HG02970 (cell line): Measurements from ENCODE around the gene ZNHIT6.
"Not testable (repeated sequence)": the region's sequence is repeated elsewhere in the genome, so short reads cannot be mapped to it uniquely, and the experiment has no call there.

Experiments
- ATAC-seq: cut with Tn5 transposase; IDR thresholded peaks from one replicate; pipeline ENCODE4 v1.9.1; 2021; ENCODE audit warnings: mild to moderate bottlenecking, moderate library complexity, moderate number of reproducible peaks; ENCODE audit not compliant: unreplicated experiment, low FRiP score

Gene ZNHIT6

GRCh38 chr1:85672031-85672660, 36.1 kb downstream of the ZNHIT6 start:
- ATAC-seq, result no peak

GRCh38 chr1:85665932-85666331, 42.3 kb downstream of the ZNHIT6 start:
- no peak for ATAC-seq

DNA sequence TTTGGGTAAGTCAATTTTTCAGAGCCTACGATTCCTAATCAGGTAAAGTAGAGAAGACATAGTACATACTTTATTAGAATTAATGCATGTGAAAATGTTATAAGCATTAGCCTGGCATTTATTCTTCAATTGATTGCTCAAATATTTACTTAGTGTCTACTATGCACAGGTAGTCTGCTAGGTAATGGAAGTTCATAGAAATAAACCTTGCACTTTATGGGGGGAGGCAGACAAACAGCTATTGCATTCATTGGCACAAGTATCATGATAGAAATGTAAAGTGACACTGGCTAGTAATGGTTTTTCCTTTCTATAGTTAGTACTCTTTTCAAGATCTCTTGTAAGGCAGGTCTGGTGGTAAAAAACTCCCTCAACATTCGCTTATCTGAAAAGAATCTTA, 44.9 kb downstream of the ZNHIT6 start:
- no peak for ATAC-seq

DNA sequence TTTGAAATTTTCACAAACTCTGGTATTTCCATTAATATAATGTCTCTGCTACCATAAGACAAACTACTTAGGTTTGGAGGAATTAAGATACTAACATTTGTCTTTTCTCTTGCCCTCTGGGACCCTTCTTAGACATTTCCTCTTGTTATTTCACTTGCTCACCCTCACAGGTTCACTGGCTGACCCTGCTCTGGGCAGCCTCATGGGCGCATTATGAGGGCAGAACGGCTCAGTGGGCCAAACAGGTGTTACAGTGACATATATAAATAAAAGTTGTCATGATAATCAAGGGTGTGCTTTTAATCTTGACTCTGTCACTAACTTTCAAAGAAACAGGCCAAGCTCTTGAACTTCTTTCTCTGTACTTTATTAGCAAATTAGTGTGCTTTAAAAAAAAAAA, 46.5 kb downstream of the ZNHIT6 start:
- no peak for ATAC-seq

GRCh38 chr1:85660541-85660940, 47.7 kb downstream of the ZNHIT6 start:
- ATAC-seq, result no peak

DNA sequence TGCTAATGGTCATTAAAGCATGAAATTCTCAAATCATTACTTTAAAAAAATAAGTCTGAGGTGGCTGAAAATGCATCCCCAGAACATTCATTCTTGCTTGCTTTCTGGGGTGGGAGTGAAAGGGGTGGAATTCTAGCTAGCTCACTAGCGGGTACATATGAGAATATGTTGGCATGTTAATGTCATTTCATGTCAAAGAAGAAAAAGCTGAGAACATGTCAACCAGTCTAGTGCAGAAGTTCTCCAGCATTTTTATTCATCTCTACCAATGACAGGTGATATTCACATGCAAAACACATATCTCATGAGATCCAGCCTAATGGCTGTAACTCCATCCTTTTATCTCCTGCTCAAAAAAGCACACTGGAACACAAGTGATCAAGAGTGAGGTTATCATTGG, 49.1 kb downstream of the ZNHIT6 start:
- ATAC-seq, result no peak

DNA sequence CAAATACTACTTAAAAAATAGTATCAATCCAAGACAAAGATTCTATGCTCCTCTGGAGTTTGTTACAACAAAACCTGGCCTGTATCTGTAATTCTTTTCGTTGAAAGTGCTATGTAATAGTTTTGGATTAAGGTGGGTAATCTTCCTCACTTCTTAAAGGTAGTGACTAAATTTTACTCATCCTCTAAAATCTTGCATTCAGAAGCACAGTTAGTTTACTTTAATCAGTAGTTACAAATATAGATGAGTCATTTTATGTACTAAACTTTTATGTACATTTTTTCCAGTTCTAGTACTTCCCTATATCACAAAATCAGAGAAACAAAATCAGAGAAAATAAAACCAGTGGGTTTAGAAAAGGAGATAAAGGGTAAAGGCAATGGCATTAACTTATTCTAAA, 51.3 kb downstream of the ZNHIT6 start:
- ATAC-seq, result no peak

- no peak for ATAC-seq
Observed at GRCh38 chr1:85656256-85656655, 52.0 kb downstream of the ZNHIT6 start.

DNA sequence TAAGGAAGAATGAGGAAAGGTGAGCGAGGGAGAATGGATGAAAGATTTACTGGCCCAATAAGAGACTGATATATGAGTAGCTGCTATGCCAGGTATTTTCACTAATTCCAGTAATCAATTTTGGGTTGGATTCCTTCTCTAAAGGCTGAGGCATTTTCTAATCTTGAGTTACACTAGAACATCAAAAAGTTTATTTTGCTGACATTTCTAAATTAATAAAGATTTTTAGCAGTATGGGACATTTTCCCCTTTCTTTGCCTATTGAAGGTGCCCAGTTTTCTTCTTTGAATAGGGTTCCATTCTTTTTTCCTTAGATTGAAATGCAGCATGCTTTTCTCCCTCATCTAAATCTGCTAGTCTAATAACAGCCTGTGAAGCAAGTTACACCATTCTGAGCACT, 52.9 kb downstream of the ZNHIT6 start:
- ATAC-seq, result no peak

GRCh38 chr1:85654066-85654782, 54.0 kb downstream of the ZNHIT6 start:
- ATAC-seq, result no peak

GRCh38 chr1:85652327-85652726, 55.9 kb downstream of the ZNHIT6 start:
- ATAC-seq, result no peak

- ATAC-seq, result no peak
Observed at GRCh38 chr1:85650645-85651044, 57.6 kb downstream of the ZNHIT6 start.

- ATAC-seq, result no peak
Observed at GRCh38 chr1:85649591-85649990, 58.6 kb downstream of the ZNHIT6 start.

DNA sequence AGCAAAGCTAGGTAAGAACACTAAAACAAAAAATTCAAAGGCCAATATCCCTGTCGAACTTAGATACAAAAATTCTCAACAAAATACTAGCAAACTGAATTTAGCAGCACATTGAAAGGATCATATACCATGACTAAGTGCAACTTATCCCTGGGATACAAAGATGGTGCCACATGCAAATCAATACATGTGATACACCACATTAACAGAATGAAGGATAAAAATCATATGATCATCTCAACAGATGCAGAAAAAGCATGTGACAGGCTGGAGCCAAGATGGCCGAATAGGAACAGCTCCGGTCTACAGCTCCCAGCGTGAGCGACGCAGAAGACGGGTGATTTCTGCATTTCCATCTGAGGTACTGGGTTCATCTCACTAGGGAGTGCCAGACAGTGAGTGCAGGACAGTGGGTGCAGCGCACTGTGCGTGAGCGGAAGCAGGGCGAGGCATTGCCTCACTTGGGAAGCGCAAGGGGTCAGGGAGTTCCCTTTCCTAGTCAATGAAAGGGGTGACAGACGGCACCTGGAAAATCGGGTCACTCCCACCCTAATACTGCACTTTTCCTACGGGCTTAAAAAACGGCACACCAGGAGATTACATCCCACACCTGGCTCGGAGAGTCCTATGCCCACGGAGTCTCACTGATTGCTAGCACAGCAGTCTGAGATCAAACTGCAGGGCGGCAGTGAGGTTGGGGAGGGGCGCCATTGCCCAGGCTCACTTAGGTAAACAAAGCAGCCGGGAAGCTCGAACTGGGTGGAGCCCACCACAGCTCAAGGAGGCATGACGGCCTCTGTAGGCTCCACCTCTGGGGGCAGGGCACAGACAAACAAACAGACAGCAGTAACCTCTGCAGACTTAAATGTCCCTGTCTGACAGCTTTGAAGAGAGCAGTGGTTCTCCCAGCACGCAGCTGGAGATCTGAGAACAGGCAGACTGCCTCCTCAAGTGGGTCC, 66.4 kb downstream of the ZNHIT6 start:
- ATAC-seq, result not testable (repeated sequence)

DNA sequence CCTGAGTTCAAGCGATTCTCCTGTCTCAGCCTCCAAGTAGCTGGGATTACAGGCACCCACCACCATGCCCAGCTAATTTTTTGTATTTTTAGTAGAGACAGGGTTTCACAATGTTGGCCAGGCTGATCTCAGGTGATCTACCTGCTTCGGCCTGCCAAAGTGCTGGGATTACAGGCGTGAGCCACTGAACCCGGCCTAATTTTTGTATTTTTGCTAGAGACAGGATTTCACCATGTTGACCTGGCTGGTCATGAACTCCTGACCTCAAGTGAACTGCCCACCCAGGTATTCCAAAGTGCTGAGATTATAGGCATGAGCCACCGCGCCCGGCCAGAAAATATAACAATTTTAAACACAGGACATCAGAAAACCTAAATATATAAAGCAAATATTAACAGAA, 68.3 kb downstream of the ZNHIT6 start:
- ATAC-seq, result not testable (repeated sequence)

GRCh38 chr1:85638412-85638811, 69.8 kb downstream of the ZNHIT6 start:
- no peak for ATAC-seq

- ATAC-seq, result no peak
Observed at GRCh38 chr1:85630493-85630892, 77.7 kb downstream of the ZNHIT6 start.

GRCh38 chr1:85629532-85629920, 78.7 kb downstream of the ZNHIT6 start:
- no peak for ATAC-seq

DNA sequence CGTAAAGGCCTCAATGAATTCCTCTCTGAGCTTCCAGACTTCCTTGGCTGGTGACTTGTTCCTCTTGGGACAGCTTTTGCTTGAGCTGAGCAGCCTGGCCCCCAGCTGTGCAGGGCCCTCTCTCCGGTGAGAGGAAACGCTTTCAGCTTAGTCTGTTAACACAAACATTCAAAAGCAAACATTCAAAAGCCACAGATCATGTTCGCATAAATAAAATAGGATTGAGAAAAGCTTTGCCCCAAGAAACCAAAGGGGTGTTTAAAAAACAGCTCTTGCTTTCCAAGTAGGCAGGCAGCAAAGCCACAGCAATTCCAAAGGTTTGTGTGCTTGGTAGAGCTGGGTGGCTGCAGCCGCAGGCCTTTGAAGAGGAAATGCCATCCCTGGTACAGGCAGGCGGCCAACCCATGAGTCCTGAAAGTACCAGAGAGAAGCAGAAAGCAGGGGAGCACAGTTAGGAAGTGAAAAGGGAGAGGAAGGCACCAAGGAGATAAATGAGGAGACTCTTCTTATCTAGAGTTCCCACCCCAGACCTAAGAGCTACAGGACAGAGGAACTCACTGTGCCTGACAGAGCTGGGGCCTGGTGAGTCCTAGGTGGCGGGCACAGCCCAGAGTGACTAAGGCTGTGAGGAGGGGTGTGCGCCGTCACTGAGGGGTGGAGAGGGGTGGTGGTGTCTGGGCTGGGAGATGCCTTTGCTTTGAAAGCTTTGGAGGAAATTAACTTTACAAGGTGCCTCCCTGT, 79.3 kb downstream of the ZNHIT6 start:
- ATAC-seq, result no peak

- no peak for ATAC-seq
Observed at GRCh38 chr1:85626818-85627217, 81.4 kb downstream of the ZNHIT6 start.

- no peak for ATAC-seq
Observed at GRCh38 chr1:85624361-85624760, 83.9 kb downstream of the ZNHIT6 start.
